HL-60 (cell line): ENCODE data around the gene CLDN14.

Source experiments
- CTCF ChIP-seq: IDR thresholded peaks from one replicate; pipeline ENCODE4 v1.5.1; 2011; ENCODE audit warnings: low read length, control low read depth, inconsistent platforms; ENCODE audit not compliant: insufficient read depth
- GABPA ChIP-seq: IDR thresholded peaks from 2 replicates; pipeline ENCODE4 v1.6.1; 2012; ENCODE audit warnings: low read depth

DNA sequence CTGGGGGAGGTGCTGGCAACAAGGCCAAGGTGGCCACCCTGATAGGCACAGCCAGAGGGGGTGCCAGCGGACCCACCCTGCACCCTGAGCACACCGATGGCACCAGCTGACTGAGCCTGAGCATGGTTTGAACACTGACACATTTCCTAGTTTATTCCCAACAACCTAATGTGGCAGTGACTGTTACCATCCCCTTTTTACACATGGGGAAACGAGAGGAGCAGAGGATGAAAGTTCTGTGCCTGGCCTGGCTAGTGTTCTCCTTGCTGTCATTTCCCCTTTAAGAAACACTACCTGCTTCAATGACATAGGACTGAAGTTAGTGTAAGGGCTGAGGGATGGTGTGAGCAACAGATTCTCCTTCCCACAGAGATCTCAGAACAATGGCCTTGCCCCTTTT lies 15.3 kb downstream of the CLDN14 start:
- TF ChIP-seq GABPA (no peak), CTCF (no peak)
